DND-41 (cell line): ENCODE results near the gene SMYD1.

ENCODE experiments used
- ATAC-seq: fragments of 200-7000 bp; cut with Tn5 transposase; 3 replicates; pipeline ENCODE4 v1.9.1; 2021; ENCODE audit warnings: low read depth; ENCODE audit not compliant: insufficient read depth
- DNase-seq: peaks from one replicate; pipeline ENCODE4 v3.0.0-alpha.2; 2020
- H2AFZ ChIP-seq: 2 replicates; pipeline ENCODE4 v1.6.0; 2012; ENCODE audit warnings: low read depth, low read length
- H3K27ac ChIP-seq: 2 replicates; pipeline ENCODE4 v1.5.1; 2012; ENCODE audit warnings: low read length, inconsistent platforms
- H3K27me3 ChIP-seq: fragments of 200-600 bp; sonication (generic); 2 replicates; pipeline ENCODE4 v1.6.0; 2012; ENCODE audit warnings: low read length, mild to moderate bottlenecking, inconsistent platforms; ENCODE audit not compliant: insufficient read depth, poor library complexity
- H3K36me3 ChIP-seq: 2 replicates; pipeline ENCODE4 v1.5.1; 2012; ENCODE audit warnings: low read length, inconsistent platforms; ENCODE audit not compliant: insufficient read depth
- H3K4me1 ChIP-seq: 2 replicates; pipeline ENCODE4 v1.5.1; 2012; ENCODE audit warnings: mild to moderate bottlenecking, low read length; ENCODE audit not compliant: insufficient read depth
- H3K4me2 ChIP-seq: 2 replicates; pipeline ENCODE4 v1.6.0; 2012; ENCODE audit warnings: mild to moderate bottlenecking, moderate library complexity, low read length, inconsistent platforms; ENCODE audit not compliant: insufficient read depth
- H3K4me3 ChIP-seq, 2 experiments: fragments of 200-600 bp in 1 of 2; shearing (Covaris generic) in 1 of 2; 2 replicates each; pipeline ENCODE4 v1.5.1; 2012 to 2016; ENCODE audit warnings: inconsistent platforms in 2 of 2, low read length in 2 of 2, mild to moderate bottlenecking in 2 of 2, low read depth in 1 of 2, moderate library complexity in 1 of 2
- H3K79me2 ChIP-seq: 2 replicates; pipeline ENCODE4 v1.6.0; 2012; ENCODE audit warnings: low read length, inconsistent platforms; ENCODE audit not compliant: insufficient read depth
- H3K9ac ChIP-seq: 2 replicates; pipeline ENCODE4 v1.6.0; 2012; ENCODE audit warnings: low read depth, mild to moderate bottlenecking, inconsistent platforms, low read length, moderate library complexity
- H3K9me3 ChIP-seq: 2 replicates; pipeline ENCODE4 v1.5.1; 2012; ENCODE audit warnings: low read length, moderate library complexity, mild to moderate bottlenecking, inconsistent platforms; ENCODE audit not compliant: insufficient read depth, severe bottlenecking
- H4K20me1 ChIP-seq: 2 replicates; pipeline ENCODE4 v1.6.0; 2012; ENCODE audit warnings: low read length; ENCODE audit not compliant: insufficient read depth
- EZH2 ChIP-seq: IDR thresholded peaks from 3 replicates; pipeline ENCODE4 v1.6.1; 2012; ENCODE audit warnings: borderline replicate concordance, low read depth, mild to moderate bottlenecking, moderate library complexity, low read length, inconsistent platforms; ENCODE audit not compliant: severe bottlenecking
- TF ChIP-seq, protein P1 (sequence below): IDR thresholded peaks from 2 replicates; pipeline ENCODE4 v1.5.1; 2012; ENCODE audit warnings: borderline replicate concordance, low read length, moderate library complexity, mild to moderate bottlenecking; ENCODE audit not compliant: poor library complexity, severe bottlenecking; ENCODE audit errors: extremely low read depth

SMYD1 gene

DNA sequence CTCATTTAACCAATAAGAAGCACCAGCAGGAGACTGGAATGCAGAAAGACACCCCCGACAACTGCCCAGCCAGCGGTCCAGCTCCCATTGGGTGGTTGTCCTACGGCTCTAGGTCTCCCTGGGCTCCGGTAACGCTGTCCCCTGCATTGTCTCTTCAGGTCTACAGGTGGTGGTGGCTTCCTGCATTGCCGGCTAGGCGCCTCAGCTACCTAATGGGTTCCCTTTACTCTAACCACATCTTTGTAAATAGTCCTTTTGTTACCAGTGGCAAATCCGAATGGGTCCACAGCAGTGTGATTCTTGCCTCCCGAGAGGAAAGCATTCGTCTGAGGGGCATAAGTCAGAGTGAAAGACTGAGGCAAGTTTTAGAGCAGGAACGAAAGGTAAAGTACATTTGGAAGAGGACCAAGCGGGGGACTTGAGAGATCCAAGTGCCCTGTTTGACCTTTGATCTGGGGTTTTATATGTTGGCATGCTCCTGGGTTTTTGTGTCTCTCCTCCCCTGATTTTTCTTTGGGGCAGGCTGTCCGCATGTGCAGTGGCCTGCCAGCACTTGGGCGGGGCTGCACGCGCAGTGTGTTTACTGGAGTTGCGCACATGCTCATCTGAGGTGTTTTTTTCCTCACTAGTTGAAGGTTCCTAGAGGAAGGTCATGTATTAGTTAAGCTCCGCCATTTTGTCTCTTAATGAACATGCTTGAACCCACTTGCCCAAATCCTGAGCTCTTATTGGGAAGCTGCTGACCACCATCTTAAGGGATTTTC, 49.2 kb downstream of the SMYD1 start:
- no peak overlapping the region for H3K4me3 ChIP-seq
- H4K20me1 ChIP-seq: no peaks in the 10 kb centered on the region
- no peak overlapping the region for H2AFZ ChIP-seq
- no peak for TF ChIP-seq EZH2
- TF ChIP-seq, protein P1, sequence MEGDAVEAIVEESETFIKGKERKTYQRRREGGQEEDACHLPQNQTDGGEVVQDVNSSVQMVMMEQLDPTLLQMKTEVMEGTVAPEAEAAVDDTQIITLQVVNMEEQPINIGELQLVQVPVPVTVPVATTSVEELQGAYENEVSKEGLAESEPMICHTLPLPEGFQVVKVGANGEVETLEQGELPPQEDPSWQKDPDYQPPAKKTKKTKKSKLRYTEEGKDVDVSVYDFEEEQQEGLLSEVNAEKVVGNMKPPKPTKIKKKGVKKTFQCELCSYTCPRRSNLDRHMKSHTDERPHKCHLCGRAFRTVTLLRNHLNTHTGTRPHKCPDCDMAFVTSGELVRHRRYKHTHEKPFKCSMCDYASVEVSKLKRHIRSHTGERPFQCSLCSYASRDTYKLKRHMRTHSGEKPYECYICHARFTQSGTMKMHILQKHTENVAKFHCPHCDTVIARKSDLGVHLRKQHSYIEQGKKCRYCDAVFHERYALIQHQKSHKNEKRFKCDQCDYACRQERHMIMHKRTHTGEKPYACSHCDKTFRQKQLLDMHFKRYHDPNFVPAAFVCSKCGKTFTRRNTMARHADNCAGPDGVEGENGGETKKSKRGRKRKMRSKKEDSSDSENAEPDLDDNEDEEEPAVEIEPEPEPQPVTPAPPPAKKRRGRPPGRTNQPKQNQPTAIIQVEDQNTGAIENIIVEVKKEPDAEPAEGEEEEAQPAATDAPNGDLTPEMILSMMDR: no peak
- ATAC-seq (no peak), DNase-seq (no peak)
- H3K9ac ChIP-seq: no peak overlapping the region
- H3K9me3 ChIP-seq: no peaks in the 10 kb centered on the region
- H3K4me2 ChIP-seq: no peak overlapping the region
- H3K27me3 ChIP-seq: peaks cover 4% of the 10 kb centered on the region
- H3K79me2 ChIP-seq: no peaks in the 10 kb centered on the region
- no peaks in the 10 kb centered on the region for H3K4me1 ChIP-seq
- H3K27ac ChIP-seq: no peak overlapping the region
- H3K36me3 ChIP-seq: no peaks in the 10 kb centered on the region

DNA sequence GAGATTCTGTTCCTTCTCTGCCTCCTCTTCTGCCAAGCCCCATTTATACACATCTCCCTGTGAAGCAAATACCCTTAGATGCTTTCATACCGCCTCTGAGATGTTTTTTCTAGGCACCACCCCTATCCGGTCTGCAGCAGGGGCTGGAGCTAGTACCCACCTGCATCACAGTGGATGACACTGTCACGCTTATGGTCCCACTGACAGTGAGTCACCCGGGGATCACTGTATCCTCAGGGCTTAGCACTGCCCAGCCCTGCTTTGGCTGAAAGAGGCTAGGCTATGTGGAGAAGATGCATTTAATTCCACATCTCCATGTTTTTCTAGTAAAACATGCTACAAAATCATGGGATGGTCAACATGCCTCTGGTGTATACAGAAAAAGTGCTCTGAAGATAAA, 50.3 kb downstream of the SMYD1 start:
- no peak overlapping the region for H2AFZ ChIP-seq
- no peak overlapping the region for H3K27ac ChIP-seq
- ATAC-seq (no peak), DNase-seq (no peak)
- H3K36me3 ChIP-seq: no peaks in the 10 kb centered on the region
- TF ChIP-seq EZH2: no peak
- TF ChIP-seq, protein P1: no peak
- H3K4me2 ChIP-seq: no peak overlapping the region
- H3K9ac ChIP-seq: no peak overlapping the region
- peaks cover 4% of the 10 kb centered on the region for H3K27me3 ChIP-seq
- no peak overlapping the region for H3K4me3 ChIP-seq
- no peaks in the 10 kb centered on the region for H3K79me2 ChIP-seq
- no peaks in the 10 kb centered on the region for H3K4me1 ChIP-seq
- no peaks in the 10 kb centered on the region for H4K20me1 ChIP-seq
- H3K9me3 ChIP-seq: no peaks in the 10 kb centered on the region

DNA sequence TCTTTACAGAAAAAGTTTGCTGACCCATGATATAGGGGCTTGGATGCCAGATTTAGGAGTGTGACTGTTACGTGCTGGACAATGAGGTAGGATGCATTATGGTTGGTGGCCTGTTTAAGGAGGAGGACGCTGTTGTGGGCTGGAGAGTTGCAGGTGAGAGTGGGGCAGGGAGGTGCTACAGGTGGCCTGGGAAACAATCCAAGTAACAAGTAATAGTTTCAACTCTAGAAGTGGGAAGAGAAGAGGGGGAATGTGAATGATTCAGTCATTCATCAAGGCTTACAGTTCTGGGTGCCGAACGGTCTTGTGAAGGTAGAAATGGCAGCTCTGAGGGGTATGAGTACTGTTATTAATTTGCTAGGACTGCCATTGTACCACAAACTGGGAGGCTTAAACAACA, 54.1 kb downstream of the SMYD1 start:
- Histone ChIP-seq H3K36me3 (no peaks in the 10 kb centered on the region), H2AFZ (no peak overlapping the region), H3K79me2 (no peaks in the 10 kb centered on the region), H3K27ac (no peak overlapping the region), H3K27me3 (peaks cover 10% of the 10 kb centered on the region), H3K4me2 (no peak overlapping the region), H4K20me1 (no peaks in the 10 kb centered on the region), H3K4me1 (no peaks in the 10 kb centered on the region), H3K9me3 (no peaks in the 10 kb centered on the region), H3K9ac (no peak overlapping the region), H3K4me3 (no peak overlapping the region)
- ATAC-seq: no peak
- TF ChIP-seq, protein P1: no peak
- TF ChIP-seq EZH2: no peak
- DNase-seq: no peak
